Measurements from ENCODE around the gene CPA5. TPM values are rescaled to one million over a fixed set of nuclear protein-coding genes. Genes with fewer than 3 reads are reported as not detected.

The CPA5 gene
- total RNA-seq, 4 donors from 2014 or later = not detected

GRCh38 chr7:130379019-130379418 is 34.4 kb downstream of the CPA5 start:
- DNase-seq (ENCODE audit: low spot score) (no peak), ATAC-seq (ENCODE audit: low FRiP score) (no peak)

GRCh38 chr7:130379532-130379920 is 34.9 kb downstream of the CPA5 start:
- ATAC-seq (ENCODE audit: low FRiP score) (peak; percentile 11), DNase-seq (ENCODE audit: low spot score) (no peak)
- no peak for TF ChIP-seq CTCF (IDR thresholded peaks at IDR 0.05)

More at GRCh38 chr7:130379019-130379418, 34.4 kb downstream of the CPA5 start:
- TF ChIP-seq CTCF (IDR thresholded peaks at IDR 0.05) = no peak

- TF ChIP-seq CTCF (IDR thresholded peaks at IDR 0.05) = no peak
- DNase-seq (ENCODE audit: low spot score) = no peak
- peak; percentile 75 for ATAC-seq (ENCODE audit: low FRiP score)
Observed at GRCh38 chr7:130379921-130380860, 35.6 kb downstream of the CPA5 start, which contains the start of gene CPA1. Gene CPA1, plus strand, starts transcription at chr7:130380494. Its CDS starts 27 bp downstream, at chr7:130380521.

GRCh38 chr7:130380861-130381455 is 36.3 kb downstream of the CPA5 start:
- TF ChIP-seq CTCF (IDR thresholded peaks at IDR 0.05) = no peak
- DNase-seq (ENCODE audit: low spot score) (no peak), ATAC-seq (ENCODE audit: low FRiP score) (no peak)

DNA sequence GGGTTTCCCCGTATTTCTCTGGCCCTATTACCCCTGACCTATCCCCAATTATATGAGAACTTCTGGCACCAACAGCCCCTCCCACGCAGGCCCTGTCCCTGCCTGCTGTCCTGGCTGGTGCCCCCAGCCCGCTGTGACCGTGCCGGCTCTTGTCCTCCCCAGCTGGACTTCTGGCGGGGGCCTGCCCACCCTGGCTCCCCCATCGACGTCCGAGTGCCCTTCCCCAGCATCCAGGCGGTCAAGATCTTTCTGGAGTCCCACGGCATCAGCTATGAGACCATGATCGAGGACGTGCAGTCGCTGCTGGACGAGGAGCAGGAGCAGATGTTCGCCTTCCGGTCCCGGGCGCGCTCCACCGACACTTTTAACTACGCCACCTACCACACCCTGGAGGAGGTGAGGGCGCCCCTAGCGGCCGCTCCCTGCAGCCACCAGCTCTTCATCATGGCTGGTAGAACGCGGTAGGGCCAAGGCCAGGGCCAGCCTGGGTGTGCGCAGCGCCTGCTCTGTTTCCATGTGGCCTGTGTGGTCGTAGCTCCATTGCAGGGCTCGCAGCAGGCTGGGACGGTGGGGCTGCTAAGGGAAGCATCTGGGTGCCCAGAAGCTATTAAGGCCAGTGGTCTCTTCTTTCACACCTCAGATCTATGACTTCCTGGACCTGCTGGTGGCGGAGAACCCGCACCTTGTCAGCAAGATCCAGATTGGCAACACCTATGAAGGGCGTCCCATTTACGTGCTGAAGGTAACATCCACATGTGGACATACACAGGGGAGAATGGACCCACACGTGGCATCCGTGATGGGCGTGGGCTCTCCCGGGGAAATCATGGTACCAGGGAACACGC is 37.1 kb downstream of the CPA5 start:
- no peak for ATAC-seq (ENCODE audit: low FRiP score)
- no peak for TF ChIP-seq CTCF (IDR thresholded peaks at IDR 0.05)
- DNase-seq (ENCODE audit: low spot score) = no peak

DNA sequence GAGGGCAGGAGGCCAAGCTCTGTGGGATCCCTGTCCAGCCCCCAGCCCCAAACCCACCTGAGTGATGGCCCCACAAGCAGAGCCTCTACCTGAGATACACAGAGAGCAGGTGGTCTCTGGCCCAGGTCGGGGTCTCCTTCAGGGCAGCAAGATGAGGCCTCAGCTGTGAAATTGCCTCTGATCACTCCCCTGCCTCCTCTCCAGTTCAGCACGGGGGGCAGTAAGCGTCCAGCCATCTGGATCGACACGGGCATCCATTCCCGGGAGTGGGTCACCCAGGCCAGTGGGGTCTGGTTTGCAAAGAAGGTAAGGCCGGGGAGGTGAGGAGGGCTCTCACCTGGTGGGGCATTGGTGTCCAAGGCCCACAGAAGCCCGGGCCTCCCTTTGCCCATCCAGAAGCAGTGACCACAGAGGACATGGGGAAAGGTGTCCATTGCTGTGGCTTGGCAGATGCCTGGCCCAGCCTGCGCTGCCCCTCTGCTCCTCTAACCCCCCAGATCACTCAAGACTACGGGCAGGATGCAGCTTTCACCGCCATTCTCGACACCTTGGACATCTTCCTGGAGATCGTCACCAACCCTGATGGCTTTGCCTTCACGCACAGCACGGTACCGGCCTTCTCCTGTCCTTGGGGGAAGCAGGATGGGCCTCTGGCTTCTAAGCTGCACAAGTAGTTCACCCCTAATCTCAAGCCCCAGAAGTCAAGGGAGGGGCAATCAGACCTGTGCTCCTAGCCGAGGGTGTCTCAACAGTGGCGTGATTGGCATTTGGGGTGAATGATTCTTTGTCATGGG is 38.8 kb downstream of the CPA5 start:
- ATAC-seq (ENCODE audit: low FRiP score) (no peak), DNase-seq (ENCODE audit: low spot score) (no peak)
- no peak for TF ChIP-seq CTCF (IDR thresholded peaks at IDR 0.05)
